T-helper 1 cell treated with Interleukin-12 subunit alpha and Interleukin-12 subunit beta and Interleukin-4 antibody, amounts not matched to agents 30 μg/mL and 1 μg/mL, for 36 hours (primary cell): ENCODE measurements around the gene EHD1.
"Not testable (repeated sequence)": the region's sequence is repeated elsewhere in the genome, so short reads cannot be mapped to it uniquely, and the experiment has no call there.

Experiments used
- H3K27ac Mint-ChIP-seq: one replicate; pipeline ENCODE4 v1.8.0; 2021; ENCODE audit warnings: mild to moderate bottlenecking, mixed read lengths
- H3K27me3 Mint-ChIP-seq: one replicate; pipeline ENCODE4 v1.8.0; 2021; ENCODE audit warnings: low read depth, mixed read lengths
- H3K36me3 Mint-ChIP-seq: one replicate; pipeline ENCODE4 v1.8.0; 2021; ENCODE audit warnings: low read depth, mixed read lengths
- H3K4me1 Mint-ChIP-seq: one replicate; pipeline ENCODE4 v1.8.0; 2021; ENCODE audit warnings: low read depth, mixed read lengths
- H3K4me3 Mint-ChIP-seq: one replicate; pipeline ENCODE4 v1.8.0; 2021; ENCODE audit warnings: mild to moderate bottlenecking, moderate library complexity, mixed read lengths
- H3K9me3 Mint-ChIP-seq: one replicate; pipeline ENCODE4 v1.8.0; 2021; ENCODE audit warnings: mixed read lengths

EHD1 gene

GRCh38 chr11:64834723-64835615 is 43.5 kb downstream of the EHD1 start:
- no peak overlapping the region for H3K27ac Mint-ChIP-seq
- H3K27me3 Mint-ChIP-seq = no peaks in the 10 kb centered on the region
- no peaks in the 10 kb centered on the region for H3K9me3 Mint-ChIP-seq
- no peaks in the 10 kb centered on the region for H3K4me1 Mint-ChIP-seq
- H3K36me3 Mint-ChIP-seq = no peaks in the 10 kb centered on the region
- H3K4me3 Mint-ChIP-seq = no peak overlapping the region

DNA sequence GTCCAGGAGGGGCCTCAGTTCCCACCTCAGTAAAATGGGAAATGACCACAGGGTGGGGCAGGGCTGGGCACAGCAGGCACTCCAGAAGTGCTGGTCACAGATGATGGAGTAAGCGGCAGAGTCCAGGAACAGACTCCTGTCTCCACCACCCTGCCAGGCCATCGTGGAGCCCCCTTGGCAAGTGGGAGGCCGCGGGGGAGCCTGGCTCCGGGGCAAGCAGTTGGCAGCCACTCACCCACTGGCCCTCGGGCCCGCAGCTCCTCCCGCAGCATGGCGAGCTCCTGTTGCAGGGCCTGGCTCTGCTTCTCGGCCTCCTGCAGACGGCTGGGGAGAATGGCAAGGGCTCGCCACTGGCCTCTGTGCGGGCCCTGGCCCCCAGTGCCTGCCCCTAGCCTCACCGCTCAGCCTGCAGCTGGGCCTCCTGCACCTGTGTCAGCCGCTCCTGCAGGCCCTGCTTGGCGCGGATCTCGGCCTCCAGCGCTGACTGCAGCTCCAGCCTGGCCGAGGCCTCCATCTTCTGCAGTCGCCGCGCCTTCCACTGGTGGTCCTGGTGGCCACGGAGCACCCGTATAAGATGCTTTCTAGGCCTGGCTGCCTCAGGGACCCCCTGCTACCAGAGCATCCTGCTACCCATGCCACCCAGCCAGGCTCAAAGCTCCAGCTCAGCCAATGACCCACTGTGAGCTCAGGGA is 44.2 kb downstream of the EHD1 start:
- no peak overlapping the region for H3K4me3 Mint-ChIP-seq
- no peaks in the 10 kb centered on the region for H3K4me1 Mint-ChIP-seq
- H3K27ac Mint-ChIP-seq = no peak overlapping the region
- H3K9me3 Mint-ChIP-seq = no peaks in the 10 kb centered on the region
- no peaks in the 10 kb centered on the region for H3K27me3 Mint-ChIP-seq
- no peaks in the 10 kb centered on the region for H3K36me3 Mint-ChIP-seq

- no peak overlapping the region for H3K4me3 Mint-ChIP-seq
- no peaks in the 10 kb centered on the region for H3K36me3 Mint-ChIP-seq
- H3K27me3 Mint-ChIP-seq = no peaks in the 10 kb centered on the region
- no peak overlapping the region for H3K27ac Mint-ChIP-seq
- H3K4me1 Mint-ChIP-seq = no peaks in the 10 kb centered on the region
- H3K9me3 Mint-ChIP-seq = no peaks in the 10 kb centered on the region
Observed at GRCh38 chr11:64833509-64833908, 44.9 kb downstream of the EHD1 start.

DNA sequence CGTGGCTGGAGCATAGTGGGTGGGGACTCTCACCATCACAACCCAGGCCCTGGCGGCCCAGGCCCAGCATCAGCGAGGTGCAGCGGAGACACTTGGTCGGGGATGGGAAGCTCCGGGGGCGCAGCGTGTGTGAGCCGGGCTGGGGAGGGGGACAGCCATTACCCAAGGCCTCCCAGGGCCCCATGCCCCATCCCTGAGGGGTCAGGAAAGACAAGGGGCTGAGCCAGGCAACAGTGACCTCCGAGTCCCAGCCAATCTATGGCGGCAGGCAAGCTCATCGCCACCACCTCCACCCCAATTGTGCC is 45.3 kb downstream of the EHD1 start:
- H3K27ac Mint-ChIP-seq = no peak overlapping the region
- H3K4me3 Mint-ChIP-seq = no peak overlapping the region
- H3K36me3 Mint-ChIP-seq = no peaks in the 10 kb centered on the region
- H3K27me3 Mint-ChIP-seq = no peaks in the 10 kb centered on the region
- H3K4me1 Mint-ChIP-seq = no peaks in the 10 kb centered on the region
- H3K9me3 Mint-ChIP-seq = no peaks in the 10 kb centered on the region

DNA sequence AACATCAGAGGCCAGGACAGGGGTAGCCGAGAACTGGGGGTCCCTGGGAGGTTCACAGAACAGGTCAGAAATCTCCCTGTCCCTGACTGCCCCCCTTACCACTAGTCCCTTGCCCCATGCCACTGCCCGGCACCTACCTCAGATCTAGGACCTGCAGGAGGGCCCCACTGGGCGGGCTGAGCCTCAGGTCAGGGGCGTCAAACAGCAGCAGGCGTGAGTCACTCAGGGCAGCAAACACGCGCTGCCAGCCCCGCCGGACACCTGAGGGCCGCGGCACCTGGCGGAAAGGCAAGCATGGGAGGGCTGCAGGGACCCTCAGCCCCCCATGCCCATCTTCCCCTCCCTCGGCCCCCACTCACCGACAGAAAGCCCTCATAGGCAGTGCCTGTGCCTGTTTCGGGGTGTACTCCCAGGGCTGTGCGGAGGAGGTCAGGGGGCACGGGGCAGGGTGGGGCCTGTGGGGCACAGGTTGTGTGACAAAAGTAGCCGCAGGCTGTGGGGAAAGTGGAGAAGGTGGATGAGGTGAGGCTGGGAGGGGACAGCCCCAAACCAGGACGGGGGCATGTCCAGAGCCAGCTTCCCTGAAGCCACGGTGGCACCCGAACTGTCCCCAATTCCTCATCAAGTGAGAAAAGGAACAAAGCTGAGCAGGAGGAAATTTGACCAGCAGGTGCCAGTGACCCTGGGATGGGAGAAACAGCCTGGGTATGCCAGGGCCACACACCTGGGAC is 45.8 kb downstream of the EHD1 start:
- Mint-ChIP-seq H3K27me3 (no peaks in the 10 kb centered on the region), H3K4me1 (no peaks in the 10 kb centered on the region), H3K36me3 (no peaks in the 10 kb centered on the region), H3K9me3 (no peaks in the 10 kb centered on the region), H3K4me3 (no peak overlapping the region), H3K27ac (no peak overlapping the region)

GRCh38 chr11:64831411-64831891 is 47.0 kb downstream of the EHD1 start:
- no peaks in the 10 kb centered on the region for H3K9me3 Mint-ChIP-seq
- no peaks in the 10 kb centered on the region for H3K27me3 Mint-ChIP-seq

DNA sequence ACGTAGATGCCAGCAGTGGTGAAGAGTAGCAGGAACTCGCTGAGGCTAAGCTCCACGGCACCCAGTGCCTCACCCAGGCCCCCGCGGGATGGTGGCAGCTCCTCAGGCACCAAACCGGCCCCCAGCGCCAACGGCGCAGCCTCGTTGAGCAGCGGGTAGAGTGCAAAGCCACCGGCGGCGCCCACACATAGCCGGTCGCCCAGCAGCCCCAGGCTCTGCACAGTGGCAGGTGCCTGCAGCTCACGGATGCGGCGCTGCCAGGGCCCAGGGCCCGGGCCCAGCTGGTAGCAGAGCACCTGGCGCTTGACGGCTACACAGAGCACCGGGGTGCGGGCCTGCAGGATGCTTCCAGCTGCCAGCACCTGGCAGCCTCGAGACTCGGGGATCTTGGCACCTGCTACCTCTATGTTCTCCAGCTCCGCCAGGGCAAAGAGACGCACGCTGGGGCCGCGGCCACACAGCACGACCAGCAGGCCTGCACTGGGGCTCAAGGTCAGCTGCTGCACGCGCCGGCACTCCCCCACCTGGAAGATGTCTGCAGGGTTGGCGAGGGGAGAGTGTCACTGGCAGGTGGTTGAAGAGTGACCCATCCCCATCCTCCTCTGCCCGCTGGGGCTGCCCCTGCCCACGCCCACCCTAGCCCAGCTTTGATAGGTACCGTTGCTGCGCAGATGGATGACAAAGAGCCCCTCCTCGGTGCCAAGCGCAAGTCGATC is 48.7 kb downstream of the EHD1 start:
- no peaks in the 10 kb centered on the region for H3K27me3 Mint-ChIP-seq
- H3K36me3 Mint-ChIP-seq = no peaks in the 10 kb centered on the region
- H3K4me3 Mint-ChIP-seq = no peak overlapping the region
- H3K4me1 Mint-ChIP-seq = no peaks in the 10 kb centered on the region
- no peaks in the 10 kb centered on the region for H3K9me3 Mint-ChIP-seq
- no peak overlapping the region for H3K27ac Mint-ChIP-seq

More at GRCh38 chr11:64831411-64831891, 47.0 kb downstream of the EHD1 start:
- H3K27ac Mint-ChIP-seq = no peak overlapping the region
- H3K4me3 Mint-ChIP-seq = no peak overlapping the region
- H3K4me1 Mint-ChIP-seq = no peaks in the 10 kb centered on the region
- H3K36me3 Mint-ChIP-seq = no peaks in the 10 kb centered on the region

GRCh38 chr11:64827451-64827839 is 51.0 kb downstream of the EHD1 start:
- no peak overlapping the region for H3K4me3 Mint-ChIP-seq
- no peak overlapping the region for H3K27ac Mint-ChIP-seq
- no peaks in the 10 kb centered on the region for H3K4me1 Mint-ChIP-seq
- no peaks in the 10 kb centered on the region for H3K9me3 Mint-ChIP-seq
- H3K36me3 Mint-ChIP-seq = no peaks in the 10 kb centered on the region
- H3K27me3 Mint-ChIP-seq = no peaks in the 10 kb centered on the region

DNA sequence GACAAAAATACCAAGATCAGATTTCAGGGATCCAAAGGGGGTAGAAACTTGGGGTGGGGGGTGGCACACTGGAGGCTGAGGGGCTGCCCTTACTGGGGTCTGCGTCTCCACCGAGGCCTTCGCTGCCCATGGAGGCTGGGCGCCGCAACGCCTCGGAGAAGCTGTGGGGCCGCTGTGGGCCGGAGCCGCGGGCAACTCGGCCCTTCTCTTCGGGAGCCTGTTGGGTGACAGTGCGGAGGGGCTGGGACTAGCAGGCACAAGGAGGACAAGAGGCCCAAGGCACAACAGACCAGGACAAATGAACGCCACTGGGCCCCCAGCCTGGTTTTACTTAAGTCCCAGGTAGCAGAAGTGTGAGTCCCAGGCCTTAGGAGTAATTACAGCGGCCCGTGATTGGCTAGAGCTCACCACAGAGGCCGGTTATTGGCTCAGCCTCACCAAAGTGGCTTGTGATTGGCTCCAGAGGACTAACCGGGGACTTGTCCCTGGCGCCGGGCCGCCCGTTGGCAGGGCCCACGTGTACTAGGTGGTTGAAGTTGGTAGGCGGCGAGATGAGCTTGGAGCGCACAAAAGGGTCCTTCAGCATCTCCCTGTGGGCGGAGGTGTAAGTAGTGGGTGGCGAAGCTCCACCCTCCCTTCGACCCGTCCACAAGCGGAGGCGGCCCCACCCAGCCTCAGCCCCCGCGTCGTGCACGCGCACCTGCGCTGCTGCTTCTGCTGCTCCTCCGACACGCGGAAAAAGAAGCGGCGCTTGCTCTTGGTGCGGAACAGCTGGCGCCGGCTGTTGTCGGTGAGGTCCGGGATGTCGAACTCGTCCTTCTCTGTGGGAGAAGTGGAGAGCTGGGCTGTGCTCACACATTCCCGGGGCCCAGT is 51.6 kb downstream of the EHD1 start:
- Mint-ChIP-seq H3K27me3 (no peaks in the 10 kb centered on the region), H3K4me3 (no peak overlapping the region), H3K27ac (no peak overlapping the region), H3K9me3 (no peaks in the 10 kb centered on the region), H3K4me1 (no peaks in the 10 kb centered on the region), H3K36me3 (no peaks in the 10 kb centered on the region)

DNA sequence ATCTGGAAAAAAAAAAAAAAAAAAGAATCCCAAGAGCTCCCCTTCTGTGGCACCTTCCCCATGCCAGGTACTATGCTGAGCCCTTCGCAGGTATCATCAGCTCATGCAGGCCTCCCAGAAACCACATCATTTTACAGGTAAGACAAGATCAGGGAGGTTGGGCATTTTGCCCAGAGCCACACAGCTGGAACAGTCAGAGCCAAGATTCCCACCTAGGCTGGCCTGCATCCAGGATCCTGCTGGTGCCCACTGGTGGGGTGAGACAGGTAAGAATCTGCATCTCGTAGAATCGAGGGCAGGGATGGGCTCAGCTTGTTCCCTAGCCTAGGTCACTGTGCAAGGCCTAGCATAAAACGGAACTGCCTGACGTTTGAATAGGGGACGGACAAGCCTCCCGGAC is 52.4 kb downstream of the EHD1 start:
- Mint-ChIP-seq H3K9me3 (no peaks in the 10 kb centered on the region), H3K27me3 (no peaks in the 10 kb centered on the region), H3K27ac (no peak overlapping the region), H3K4me3 (no peak overlapping the region), H3K36me3 (no peaks in the 10 kb centered on the region), H3K4me1 (no peaks in the 10 kb centered on the region)

DNA sequence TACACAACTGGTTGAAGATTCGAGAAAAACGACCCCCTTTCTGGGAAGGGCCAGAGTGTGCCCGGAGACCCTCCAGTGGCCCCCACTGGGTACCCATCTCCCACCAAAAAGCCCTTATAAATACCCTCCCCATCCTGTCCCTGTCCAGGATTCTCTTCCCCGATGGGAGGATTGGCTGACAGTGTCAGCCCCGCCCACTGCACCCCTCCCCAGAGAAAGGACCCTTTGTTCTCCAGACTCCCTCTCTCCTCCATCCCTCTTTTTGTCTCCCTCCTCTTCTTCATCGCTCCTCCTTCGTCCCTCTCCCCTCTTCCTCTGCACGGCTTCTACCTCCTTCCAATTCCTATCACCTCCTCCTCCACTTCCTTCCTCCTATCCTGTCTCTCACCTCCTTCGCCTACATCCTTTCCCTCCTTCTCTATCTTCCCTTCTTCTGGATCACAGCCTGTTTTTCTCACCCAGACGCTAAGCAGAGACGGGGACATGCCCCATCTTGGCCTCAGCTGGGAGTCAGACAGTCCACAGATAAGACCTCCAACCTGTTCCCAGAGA is 54.8 kb downstream of the EHD1 start:
- no peak overlapping the region for H3K27ac Mint-ChIP-seq
- H3K9me3 Mint-ChIP-seq = no peaks in the 10 kb centered on the region
- no peak overlapping the region for H3K4me3 Mint-ChIP-seq
- H3K4me1 Mint-ChIP-seq = no peaks in the 10 kb centered on the region
- H3K27me3 Mint-ChIP-seq = no peaks in the 10 kb centered on the region
- H3K36me3 Mint-ChIP-seq = no peaks in the 10 kb centered on the region

GRCh38 chr11:64817476-64817875 is 60.9 kb downstream of the EHD1 start:
- H3K27me3 Mint-ChIP-seq = peaks cover 8% of the 10 kb centered on the region
- H3K9me3 Mint-ChIP-seq = no peaks in the 10 kb centered on the region
- no peaks in the 10 kb centered on the region for H3K36me3 Mint-ChIP-seq
- H3K4me1 Mint-ChIP-seq = no peaks in the 10 kb centered on the region
- no peak overlapping the region for H3K27ac Mint-ChIP-seq
- no peak overlapping the region for H3K4me3 Mint-ChIP-seq

- H3K27ac Mint-ChIP-seq = peak overlapping the region; percentile 7
- H3K4me1 Mint-ChIP-seq, H3K27me3 Mint-ChIP-seq, H3K36me3 Mint-ChIP-seq, H3K9me3 Mint-ChIP-seq, H3K4me3 Mint-ChIP-seq: not testable (repeated sequence)
Observed at GRCh38 chr11:64815433-64815832, 63.0 kb downstream of the EHD1 start.
